ENCODE measurements around the gene TECPR1.

TECPR1 gene

DNA sequence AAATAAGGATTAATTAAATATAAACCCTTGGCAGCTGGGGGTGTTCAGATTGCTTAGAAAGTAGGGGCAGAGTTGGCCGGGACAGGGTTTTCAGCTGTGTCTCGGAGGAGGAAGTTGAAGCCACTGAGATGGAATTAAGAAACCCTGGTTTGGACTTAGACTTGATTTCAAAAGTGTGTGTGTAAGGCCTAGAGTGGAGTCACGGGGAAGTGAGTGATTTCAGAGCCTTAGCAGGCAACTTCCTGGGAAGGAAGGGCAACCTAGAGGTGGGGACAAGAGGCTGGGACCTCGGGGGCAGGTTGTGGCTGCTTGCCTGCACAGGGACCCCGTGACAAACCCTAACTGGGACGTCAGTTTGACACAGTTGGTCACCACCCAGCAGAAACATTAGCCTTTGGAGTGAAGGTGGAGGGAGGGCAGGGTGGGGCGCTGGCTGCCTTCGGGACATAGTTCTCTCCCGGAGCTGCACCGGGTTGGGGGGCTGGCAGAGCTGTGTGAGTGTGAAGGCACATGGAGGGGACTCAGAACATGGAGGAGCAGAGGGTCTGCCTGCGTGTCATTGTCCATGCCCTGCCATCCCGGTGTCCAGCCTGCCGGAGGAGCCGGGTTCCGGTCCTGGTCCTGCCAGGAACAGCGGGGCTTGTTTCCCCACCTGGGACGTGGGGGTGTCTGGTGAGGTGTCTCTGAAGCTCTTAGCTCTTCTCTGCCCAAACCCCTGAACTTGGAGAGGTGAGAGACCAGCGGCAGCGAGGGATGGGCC is 31.3 kb upstream of the TECPR1 start:
- no peak for DNase-seq (ENCODE audit: low spot score)

- no peak for DNase-seq (ENCODE audit: low spot score)
These were observed 30.7 kb upstream of the TECPR1 start for GRCh38 chr7:98282703-98283102.

- peak; percentile 45 for DNase-seq (ENCODE audit: low spot score)
These were observed 29.9 kb upstream of the TECPR1 start for GRCh38 chr7:98281757-98282606.

GRCh38 chr7:98280791-98281756 is 29.0 kb upstream of the TECPR1 start, which contains the start of gene BRI3:
TSS of gene BRI3 (plus strand) at chr7:98281686. CDS start at chr7:98281796, 110 bp downstream.
- DNase-seq (ENCODE audit: low spot score): peak; percentile 96

- DNase-seq (ENCODE audit: low spot score): no peak
These were observed 28.3 kb upstream of the TECPR1 start for GRCh38 chr7:98280296-98280695.

- DNase-seq (ENCODE audit: low spot score): no peak
These were observed 26.9 kb upstream of the TECPR1 start for GRCh38 chr7:98278936-98279335.

- no peak for DNase-seq (ENCODE audit: low spot score)
These were observed 26.4 kb upstream of the TECPR1 start for GRCh38 chr7:98278408-98278807.

DNA sequence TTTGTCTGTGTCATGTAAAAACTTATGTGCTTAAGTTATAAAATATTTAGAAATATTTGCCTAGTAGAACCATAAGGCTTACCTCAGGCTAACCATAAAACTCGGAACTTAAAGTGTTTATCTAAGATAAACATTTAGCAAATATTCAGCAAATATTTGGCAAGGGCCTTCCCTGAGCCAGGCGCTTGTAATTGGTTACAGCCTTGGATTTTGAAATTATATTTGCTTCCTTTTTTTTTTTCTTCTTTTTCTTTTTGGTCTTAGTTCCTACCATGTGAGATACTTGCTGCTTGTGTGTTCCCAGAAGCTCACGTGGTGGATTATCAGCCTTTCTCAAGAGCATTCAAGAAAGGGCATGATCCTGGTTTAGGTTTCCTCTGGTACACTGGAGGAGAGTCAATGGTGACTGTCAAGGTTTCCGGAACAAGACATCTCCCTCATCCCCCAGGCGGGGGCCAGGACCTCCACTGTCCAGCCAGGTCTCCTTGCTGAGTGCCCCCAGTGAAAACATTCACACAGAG is 24.3 kb upstream of the TECPR1 start:
- no peak for DNase-seq (ENCODE audit: low spot score)

DNA sequence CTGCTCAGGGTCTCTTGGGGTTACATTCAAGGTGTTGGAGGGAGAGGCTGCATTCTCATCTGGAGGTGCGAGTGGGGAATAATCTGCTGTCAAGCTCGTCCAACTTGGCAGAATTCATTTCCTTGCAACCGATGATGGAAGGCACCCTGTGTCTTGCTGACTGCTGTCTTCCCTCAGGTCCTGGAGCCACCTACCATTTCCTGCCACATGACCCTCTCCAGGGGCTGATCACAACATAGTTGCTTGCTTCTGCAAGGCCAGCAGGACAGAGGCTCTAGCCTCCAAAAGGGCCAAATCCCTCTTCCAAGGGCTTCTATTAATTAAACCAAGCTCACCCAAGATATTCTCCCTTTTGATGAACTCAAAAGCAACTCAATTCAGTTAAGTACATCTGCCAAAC is 15.3 kb upstream of the TECPR1 start:
- no peak for DNase-seq (ENCODE audit: low spot score)

GRCh38 chr7:98266840-98267239 is 14.8 kb upstream of the TECPR1 start:
- no peak for DNase-seq (ENCODE audit: low spot score)

DNA sequence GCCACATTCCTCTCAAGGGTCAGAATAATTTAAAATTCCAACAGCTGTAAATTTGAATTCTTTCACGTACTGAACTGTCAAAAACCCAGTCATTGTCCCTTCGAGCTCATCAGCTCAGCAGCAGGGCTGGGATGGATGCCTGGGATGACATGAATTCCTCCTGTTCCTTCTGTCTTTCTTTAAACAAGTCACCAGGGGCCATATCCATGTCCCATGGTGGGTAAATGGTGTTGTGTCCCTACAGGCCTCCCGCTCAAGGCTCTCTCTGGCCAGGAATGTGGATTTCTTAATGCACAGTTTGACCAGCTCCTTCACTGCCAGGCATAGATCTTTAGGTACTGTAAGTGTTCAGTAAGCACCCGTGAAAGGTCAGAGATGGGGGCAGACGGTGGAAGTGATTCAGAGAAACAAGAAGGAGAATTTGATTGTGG is 13.8 kb upstream of the TECPR1 start:
- no peak for DNase-seq (ENCODE audit: low spot score)

DNA sequence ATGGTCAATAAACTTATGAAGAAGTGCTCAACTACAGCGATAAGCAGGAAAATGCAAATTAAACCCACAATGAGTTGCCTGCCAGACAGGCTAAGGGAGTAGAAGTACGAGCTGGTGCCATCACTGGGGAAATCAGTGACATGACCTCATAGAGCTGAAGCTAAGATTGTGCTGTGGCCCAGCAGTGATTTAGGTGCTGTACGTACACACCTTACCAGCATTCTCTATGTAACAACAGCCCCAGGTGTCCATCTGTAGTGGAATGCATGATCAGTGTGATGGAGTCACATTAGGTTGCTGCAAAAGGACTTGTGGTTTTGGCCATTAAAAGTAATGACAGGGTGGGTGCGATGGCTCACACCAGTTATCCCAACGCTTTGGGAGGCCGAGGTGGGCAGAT is 5.7 kb upstream of the TECPR1 start:
- DNase-seq (ENCODE audit: low spot score): no peak

DNA sequence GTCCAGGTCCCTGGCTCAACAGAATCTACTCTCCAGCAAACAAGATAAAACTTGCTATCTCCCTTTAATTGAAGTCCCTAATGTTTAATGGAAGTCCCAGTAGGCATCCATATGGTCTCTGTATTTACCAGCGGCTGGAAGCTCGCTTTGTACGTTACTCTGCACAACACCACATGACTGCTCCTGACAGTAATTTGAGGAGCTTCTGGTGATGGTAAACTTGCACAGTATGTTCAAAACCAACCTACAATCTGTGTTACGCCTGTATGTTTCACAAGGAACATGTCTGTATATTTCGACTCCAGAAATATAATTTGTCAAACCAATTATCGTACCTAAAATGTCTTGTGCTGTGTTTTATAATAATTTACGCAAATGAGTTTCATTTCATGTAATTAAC is 4.4 kb upstream of the TECPR1 start:
- no peak for DNase-seq (ENCODE audit: low spot score)

DNA sequence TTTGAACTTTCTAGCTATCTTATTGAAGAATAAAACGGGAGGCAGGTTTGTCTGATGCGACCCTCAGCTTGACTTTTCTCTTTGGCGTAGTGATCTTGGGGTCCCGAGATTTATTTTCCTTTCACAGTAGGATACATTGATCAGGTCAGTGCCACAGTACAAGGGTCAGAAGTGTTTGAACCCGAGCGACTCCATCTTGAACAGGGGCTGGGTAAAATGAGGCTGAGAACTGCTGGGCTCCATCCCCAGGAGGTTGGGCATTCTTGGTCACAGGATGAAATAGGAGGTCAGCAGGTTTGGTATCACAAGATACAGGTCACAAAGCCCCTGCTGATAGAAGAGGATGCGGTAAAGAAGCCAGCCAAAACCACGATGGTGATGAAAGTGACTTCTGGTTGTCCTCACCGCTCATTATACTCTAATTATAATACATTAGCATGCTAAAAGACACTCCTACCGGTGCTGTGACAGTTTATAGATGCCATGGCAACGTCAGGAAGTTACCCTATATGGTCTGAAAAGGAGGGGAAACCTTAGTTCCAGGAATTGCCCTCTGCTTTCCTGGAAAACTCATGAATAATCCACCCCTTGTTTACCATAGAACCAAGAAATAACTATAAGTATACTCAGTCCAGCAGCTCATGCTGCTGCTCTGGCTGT is 3.0 kb upstream of the TECPR1 start:
- DNase-seq (ENCODE audit: low spot score): no peak

DNA sequence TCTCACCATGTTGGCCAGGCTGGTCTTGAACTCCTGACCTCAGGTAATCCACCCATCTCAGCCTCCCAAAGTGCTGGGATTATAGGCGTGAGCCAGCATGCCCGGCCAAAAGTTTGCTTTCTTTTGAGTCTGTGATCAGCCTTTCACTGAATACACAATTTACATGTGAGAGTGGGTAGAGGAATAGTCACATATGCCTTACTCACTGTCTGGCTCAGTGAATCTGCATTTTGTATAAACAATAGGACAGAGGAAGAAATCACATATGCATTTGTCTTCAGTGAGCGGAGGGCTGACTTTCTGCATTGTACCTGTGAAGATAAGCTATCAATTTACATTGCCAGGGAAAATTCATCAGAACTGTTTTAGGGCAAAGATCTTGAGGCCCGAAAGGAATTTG is 2.5 kb upstream of the TECPR1 start:
- no peak for DNase-seq (ENCODE audit: low spot score)

- no peak for DNase-seq (ENCODE audit: low spot score)
These were observed 508 bp upstream of the TECPR1 start for GRCh38 chr7:98252425-98253054.

- DNase-seq (ENCODE audit: low spot score): no peak
These were observed 816 bp downstream of the TECPR1 start for GRCh38 chr7:98251231-98251600.

DNA sequence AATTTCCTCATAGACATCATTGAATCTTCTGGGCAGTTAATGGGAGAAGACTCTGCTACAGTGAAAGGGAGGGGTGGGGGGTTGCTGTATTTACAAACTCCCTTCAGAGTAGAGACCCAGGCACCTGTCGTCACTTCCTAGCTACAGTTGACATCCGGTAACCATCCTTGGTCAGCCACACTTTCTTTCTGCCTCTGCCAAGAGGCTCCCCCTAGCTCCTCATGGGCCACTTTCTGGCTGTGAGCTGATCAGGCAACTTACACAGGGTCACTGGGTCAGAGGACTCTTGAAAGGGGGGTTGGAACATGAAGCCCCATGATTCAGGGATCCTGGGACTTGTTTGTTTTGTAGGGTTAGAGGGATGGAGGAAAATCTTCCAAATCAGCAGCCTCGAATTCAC is 1.2 kb downstream of the TECPR1 start:
- DNase-seq (ENCODE audit: low spot score): peak; percentile 33

DNA sequence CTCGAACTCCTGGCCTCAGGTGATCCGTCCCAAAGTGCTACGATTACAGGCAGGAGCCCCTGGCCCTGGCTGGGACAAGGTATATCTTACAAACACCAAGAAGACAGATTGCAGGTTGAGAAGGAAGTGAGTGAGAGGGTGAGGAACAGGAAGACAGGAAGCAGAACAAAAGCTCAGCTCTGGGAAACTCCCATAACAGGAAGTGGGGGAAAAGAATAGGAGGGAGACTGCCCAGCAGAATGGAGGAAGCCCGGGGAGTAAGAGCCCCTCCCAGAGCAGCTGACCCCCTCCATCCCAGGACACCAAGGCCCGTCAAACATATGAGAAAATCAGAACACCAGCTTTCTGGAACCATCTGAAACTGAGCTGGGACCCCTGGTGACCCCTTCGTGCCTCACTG is 2.9 kb downstream of the TECPR1 start:
- no peak for DNase-seq (ENCODE audit: low spot score)

DNA sequence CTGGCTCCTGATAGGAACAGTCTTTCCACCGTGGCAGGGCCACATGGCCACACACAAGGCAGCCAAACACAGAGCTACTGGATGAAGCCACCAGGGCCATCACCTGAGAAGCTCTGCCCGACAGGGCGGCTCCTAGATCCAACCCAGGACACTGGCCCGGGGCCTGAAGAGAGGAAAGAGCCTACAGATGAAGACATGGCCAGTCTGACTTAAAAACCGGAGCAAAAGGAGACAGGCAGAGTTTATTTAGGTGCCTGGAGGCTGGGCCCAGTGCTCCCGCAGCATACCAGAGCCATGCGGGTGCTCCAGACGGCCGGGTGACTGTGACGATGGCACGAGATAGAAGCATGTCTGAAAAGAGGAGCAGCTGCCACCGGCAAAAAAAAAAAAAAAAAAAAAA is 3.9 kb downstream of the TECPR1 start:
- DNase-seq (ENCODE audit: low spot score): no peak

GRCh38 chr7:98244871-98245270 is 7.2 kb downstream of the TECPR1 start:
- no peak for DNase-seq (ENCODE audit: low spot score)
